T-helper 1 cell (primary cell): Measurements from ENCODE around the gene KCNE4.

Experiments used
- DNase-seq, 5 donors: peaks; one replicate each; pipeline ENCODE4 v3.0.0-alpha.2; 2012 to 2020

Gene KCNE4

GRCh38 chr2:223088866-223089265 is 36.9 kb downstream of the KCNE4 start:
- no peak for DNase-seq

GRCh38 chr2:223090039-223090438 is 38.0 kb downstream of the KCNE4 start:
- DNase-seq: no peak

- DNase-seq: no peak
Observed at GRCh38 chr2:223090540-223091235, 38.7 kb downstream of the KCNE4 start.

- DNase-seq: no peak
Observed at GRCh38 chr2:223092667-223093066, 40.7 kb downstream of the KCNE4 start.

GRCh38 chr2:223093436-223094241 is 41.6 kb downstream of the KCNE4 start:
- DNase-seq: no peak

GRCh38 chr2:223095207-223095606 is 43.2 kb downstream of the KCNE4 start:
- no peak for DNase-seq

GRCh38 chr2:223096235-223096970 is 44.4 kb downstream of the KCNE4 start:
- DNase-seq: no peak

GRCh38 chr2:223097888-223098383 is 45.9 kb downstream of the KCNE4 start:
- no peak for DNase-seq

- DNase-seq: no peak
Observed at GRCh38 chr2:223099561-223099960, 47.6 kb downstream of the KCNE4 start.

- DNase-seq: no peak
Observed at GRCh38 chr2:223100061-223100511, 48.1 kb downstream of the KCNE4 start.

- no peak for DNase-seq
Observed at GRCh38 chr2:223101340-223102039, 49.5 kb downstream of the KCNE4 start.

GRCh38 chr2:223102040-223102400 is 50.0 kb downstream of the KCNE4 start:
- DNase-seq: no peak

GRCh38 chr2:223102450-223102849 is 50.5 kb downstream of the KCNE4 start:
- no peak for DNase-seq

- no peak for DNase-seq
Observed at GRCh38 chr2:223104336-223105132, 52.5 kb downstream of the KCNE4 start.
